Measurements from ENCODE around the gene SUPT4H1.
"Not testable (repeated sequence)": the region's sequence is repeated elsewhere in the genome, so short reads cannot be mapped to it uniquely, and the experiment has no call there.

Gene SUPT4H1

GRCh38 chr17:58341136-58341860, 10.7 kb downstream of the SUPT4H1 start:
- DNase-seq (ENCODE audit: low spot score); FAIRE-seq: not testable (repeated sequence)

DNA sequence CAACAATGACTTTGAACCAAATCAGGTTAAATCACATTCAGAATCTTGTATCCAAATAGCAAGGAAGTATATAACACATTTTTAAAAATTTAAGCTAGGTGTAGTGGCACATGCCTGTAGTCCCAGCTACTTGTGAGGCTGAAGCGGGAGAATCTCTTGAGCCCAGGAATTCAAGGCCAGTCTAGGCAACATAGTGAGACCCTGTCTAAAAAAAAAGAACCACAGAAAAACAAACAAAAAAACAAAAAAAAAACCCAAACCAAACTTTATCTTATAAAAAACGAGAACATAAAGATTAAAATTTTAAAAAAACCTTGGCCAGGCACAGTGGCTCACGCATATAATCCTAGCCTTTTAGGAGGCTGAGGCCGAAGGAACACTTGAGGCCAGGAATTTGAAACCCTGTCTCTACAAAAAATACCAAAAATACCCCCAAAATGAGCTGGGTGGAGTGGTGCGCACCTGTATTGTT, 11.6 kb downstream of the SUPT4H1 start:
- FAIRE-seq (no peak), DNase-seq (ENCODE audit: low spot score) (no peak)

GRCh38 chr17:58339755-58340404, 12.1 kb downstream of the SUPT4H1 start:
- FAIRE-seq (no peak), DNase-seq (ENCODE audit: low spot score) (no peak)

DNA sequence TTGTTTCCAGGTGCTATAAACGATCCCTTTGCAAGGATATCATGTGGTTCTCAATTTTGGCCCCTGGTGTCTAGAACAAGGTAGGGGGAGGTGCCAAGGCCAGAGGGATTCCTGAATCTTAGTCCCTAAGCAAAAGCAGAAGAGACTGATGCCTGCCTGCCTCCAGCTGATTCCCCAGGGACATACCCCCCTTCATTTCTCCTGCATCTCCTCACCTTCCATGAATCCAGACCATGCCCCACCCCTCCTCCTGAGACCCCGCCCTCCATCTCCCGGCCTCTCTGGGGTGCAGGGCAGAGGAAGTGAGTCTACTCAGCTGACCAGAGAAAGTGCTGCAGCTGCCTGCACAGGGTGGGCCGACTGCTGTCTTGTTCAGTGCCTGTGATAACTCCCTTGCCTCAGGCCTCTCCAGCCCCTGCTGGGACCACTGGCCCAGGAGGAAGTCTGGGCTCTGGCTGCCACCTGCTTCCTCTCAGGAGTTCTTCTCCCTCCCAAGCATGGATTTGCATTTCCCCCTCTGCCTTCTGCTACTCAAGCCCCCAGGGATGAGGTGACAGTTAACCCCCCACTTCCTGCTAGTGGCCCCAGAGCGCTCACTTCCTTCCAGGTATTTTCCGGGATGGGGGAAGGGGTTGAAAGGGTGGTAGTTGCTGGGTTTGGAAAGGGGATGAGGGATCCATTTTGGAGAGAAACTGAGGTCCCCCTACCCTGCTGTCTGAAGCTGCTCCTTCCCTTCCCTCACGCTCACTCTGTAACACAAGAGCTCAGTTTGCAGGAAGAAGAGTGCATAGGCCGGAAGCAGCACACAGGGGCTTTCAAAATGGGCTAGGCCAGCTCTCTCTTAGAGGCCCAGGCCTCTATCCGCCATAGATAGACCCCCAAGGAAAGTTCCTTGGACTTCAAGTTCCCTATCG, 12.9 kb downstream of the SUPT4H1 start:
- FAIRE-seq (no peak), DNase-seq (ENCODE audit: low spot score) (no peak)

- DNase-seq (ENCODE audit: low spot score) (no peak), FAIRE-seq (no peak)
These were observed 13.6 kb downstream of the SUPT4H1 start for GRCh38 chr17:58338454-58338840.

- DNase-seq (ENCODE audit: low spot score), result no peak
- FAIRE-seq, result no peak
These were observed 14.2 kb downstream of the SUPT4H1 start for GRCh38 chr17:58337600-58338453.

DNA sequence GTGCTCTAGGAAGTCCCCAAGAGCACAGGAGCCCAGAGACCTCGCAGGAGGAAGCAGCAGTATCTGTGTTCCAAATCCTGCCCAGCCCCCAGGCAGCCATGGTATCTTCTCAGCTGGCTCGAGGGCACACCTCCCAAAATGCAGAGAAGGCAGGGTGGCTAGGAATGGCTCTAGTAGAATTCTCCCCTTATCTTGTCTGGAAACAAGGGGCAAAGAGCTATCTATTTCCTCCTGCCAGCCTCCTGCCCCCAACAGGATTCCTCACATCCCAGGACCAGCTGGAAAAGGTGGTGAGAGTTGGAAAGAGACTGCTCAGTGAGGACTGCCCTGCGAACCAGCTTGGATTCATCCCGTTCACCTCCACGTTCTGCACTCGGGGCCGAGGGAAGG, 14.8 kb downstream of the SUPT4H1 start:
- no peak for FAIRE-seq
- no peak for DNase-seq (ENCODE audit: low spot score)

DNA sequence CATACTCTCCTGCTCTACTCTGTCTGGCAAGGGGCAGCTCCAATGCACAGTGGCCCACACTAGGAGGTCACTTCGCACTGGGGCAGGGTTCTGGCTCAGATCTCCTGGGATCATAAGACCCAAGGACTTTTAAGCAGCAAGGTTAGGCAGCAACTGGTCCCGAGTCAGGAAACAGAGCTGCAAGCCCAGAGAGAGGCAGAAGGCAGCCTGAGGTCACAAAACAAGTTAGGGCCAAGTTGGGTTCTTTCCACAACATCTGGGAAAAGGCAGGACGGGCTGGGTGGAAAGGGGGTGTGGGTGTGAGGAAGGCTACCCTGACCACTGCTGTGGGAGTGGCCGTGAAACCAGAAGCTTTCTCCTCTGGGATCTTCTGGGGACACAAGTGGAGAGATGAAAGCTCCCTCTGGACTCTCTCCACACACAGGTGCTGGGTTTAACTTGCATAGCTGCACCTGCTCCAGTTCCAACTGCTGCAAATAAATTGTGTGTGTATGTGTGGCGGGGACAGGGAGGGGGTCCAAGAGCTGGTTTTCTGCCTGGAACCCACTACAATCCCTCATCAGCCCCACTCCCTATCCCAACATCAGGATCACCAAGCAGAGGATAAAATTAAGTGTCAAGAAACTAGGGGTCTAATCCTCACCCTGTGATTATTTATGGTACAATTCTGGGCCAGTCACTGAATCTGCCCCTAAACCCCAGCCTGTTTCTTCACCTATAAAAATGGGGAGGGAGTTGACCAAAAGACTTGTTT, 15.4 kb downstream of the SUPT4H1 start:
- FAIRE-seq (no peak), DNase-seq (ENCODE audit: low spot score) (no peak)

- no peak for DNase-seq (ENCODE audit: low spot score)
- FAIRE-seq, result no peak
These were observed 16.1 kb downstream of the SUPT4H1 start for GRCh38 chr17:58335779-58336455.

- DNase-seq (ENCODE audit: low spot score) (no peak), FAIRE-seq (no peak)
These were observed 16.8 kb downstream of the SUPT4H1 start for GRCh38 chr17:58335061-58335731.

- FAIRE-seq, result no peak
- no peak for DNase-seq (ENCODE audit: low spot score)
These were observed 17.3 kb downstream of the SUPT4H1 start for GRCh38 chr17:58334661-58335060.

DNA sequence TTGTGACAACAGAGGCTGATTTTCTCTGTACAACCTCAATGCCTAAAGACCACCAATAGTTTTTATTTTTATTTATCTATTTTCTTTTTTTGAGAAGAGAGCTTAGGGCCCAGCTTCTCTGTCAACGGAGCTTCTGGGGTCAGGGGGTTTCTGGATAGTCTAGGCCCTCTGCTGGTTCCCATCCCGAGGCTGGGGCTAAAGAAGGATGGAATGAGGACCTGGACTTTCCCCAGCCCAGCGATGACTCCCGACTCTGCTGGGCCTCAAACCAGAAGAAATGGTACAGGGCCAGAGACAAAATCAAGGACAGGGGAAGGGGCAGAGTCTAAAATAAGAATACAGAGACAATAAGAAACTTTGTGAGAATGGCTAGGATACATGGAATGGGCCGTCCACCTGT, 17.7 kb downstream of the SUPT4H1 start:
- FAIRE-seq (no peak), DNase-seq (ENCODE audit: low spot score) (no peak)

GRCh38 chr17:58333736-58334207, 18.2 kb downstream of the SUPT4H1 start:
- DNase-seq (ENCODE audit: low spot score) (no peak), FAIRE-seq (no peak)

DNA sequence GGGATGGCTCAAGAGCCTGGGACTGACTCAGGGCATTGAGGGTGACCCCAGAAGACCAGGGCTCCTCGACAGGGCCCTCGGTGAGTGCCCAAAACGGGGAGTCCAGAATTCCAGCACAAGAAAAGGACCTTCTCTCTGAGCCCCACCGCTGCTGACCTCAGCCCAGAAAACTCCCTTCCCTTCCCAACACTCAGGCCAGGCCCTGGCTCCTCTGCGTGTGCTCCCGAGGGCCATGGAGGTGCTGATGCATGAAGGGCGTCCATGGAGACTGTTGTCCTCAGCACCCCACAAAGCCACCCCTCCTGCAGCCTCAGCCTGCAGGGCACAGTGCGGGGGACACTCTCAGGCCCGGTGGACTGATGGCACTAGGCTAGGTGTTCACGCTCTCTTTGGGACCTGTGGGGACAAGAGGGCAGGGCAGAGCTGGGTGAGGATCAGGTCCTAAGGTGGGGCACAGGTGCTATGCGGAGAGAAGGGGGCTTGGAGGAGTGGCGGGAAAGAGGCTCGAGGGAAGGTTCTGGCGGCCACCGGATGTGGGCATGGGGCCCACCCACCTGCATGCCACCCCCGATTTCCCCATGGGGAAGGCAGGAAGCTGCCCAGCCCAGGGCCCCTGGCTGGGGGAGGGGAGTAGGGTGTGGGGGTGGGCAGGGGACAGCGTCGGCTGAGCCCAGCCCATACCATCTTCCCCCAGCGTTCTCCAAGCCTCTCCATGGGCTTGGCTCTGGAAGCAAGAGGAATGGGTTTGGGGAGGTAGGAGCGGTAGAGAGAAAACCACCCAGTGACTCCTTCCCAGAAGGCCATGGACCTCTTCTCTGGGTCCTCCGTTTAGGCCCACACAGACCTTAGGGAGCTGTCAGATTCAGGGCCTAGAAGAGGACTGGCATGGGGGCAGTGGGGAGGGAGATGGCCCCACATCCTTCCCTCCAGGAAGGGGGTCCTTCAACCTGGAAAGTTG, 18.9 kb downstream of the SUPT4H1 start:
- FAIRE-seq, result no peak
- DNase-seq (ENCODE audit: low spot score), result no peak

- FAIRE-seq, result no peak
- DNase-seq (ENCODE audit: low spot score), result no peak
These were observed 19.9 kb downstream of the SUPT4H1 start for GRCh38 chr17:58331815-58332777.

- DNase-seq (ENCODE audit: low spot score), result no peak
- FAIRE-seq, result no peak
These were observed 20.8 kb downstream of the SUPT4H1 start for GRCh38 chr17:58330997-58331814.
